Smooth muscle cell (in vitro differentiated cells): ENCODE results near the gene ATXN3. TPM values are rescaled to one million over a fixed set of nuclear protein-coding genes. Genes with fewer than 3 reads are reported as not detected.

ENCODE experiments used
- DNase-seq: peaks from one replicate; lab custom pipeline; 2025; ENCODE audit not compliant: unreplicated experiment; lab: John Stamatoyannopoulos, UW
- H2AFZ ChIP-seq: fragments of 200-600 bp; sonication (generic); 2 replicates; pipeline ENCODE4 v1.6.0; 2016; ENCODE audit warnings: antibody characterized with exemption, low read depth, mild to moderate bottlenecking
- H3F3A ChIP-seq: fragments of 200-600 bp; sonication (generic); 2 replicates; pipeline ENCODE4 v1.6.0; 2017; ENCODE audit warnings: antibody characterized with exemption, low read depth
- H3K27ac ChIP-seq: fragments of 200-600 bp; sonication (generic); 2 replicates; pipeline ENCODE4 v1.5.1; 2016; ENCODE audit warnings: low read depth, mild to moderate bottlenecking
- H3K27me3 ChIP-seq: fragments of 200-600 bp; sonication (generic); 2 replicates; pipeline ENCODE4 v1.6.1; 2016; ENCODE audit warnings: low read depth, mild to moderate bottlenecking
- H3K36me3 ChIP-seq: fragments of 200-600 bp; sonication (generic); 2 replicates; pipeline ENCODE4 v1.5.1; 2016; ENCODE audit warnings: low read depth
- H3K4me1 ChIP-seq: fragments of 200-600 bp; sonication (generic); 2 replicates; pipeline ENCODE4 v1.5.1; 2016; ENCODE audit warnings: low read depth
- H3K4me2 ChIP-seq: fragments of 200-600 bp; sonication (generic); 2 replicates; pipeline ENCODE4 v1.6.0; 2016; ENCODE audit warnings: mild to moderate bottlenecking
- H3K4me3 ChIP-seq: fragments of 200-600 bp; sonication (generic); 2 replicates; pipeline ENCODE4 v1.5.1; 2016; ENCODE audit warnings: mild to moderate bottlenecking
- H3K79me2 ChIP-seq: fragments of 200-600 bp; sonication (generic); 2 replicates; pipeline ENCODE4 v1.6.0; 2016; ENCODE audit warnings: low read depth, mild to moderate bottlenecking
- H3K9ac ChIP-seq: fragments of 200-600 bp; sonication (generic); 2 replicates; pipeline ENCODE4 v1.6.0; 2016; ENCODE audit warnings: low read depth
- H3K9me3 ChIP-seq: fragments of 200-600 bp; sonication (generic); replicated peaks from 2 replicates; pipeline ENCODE4 v1.5.1; 2016; ENCODE audit warnings: low read depth
- H4K20me1 ChIP-seq: fragments of 200-600 bp; sonication (generic); 2 replicates; pipeline ENCODE4 v1.6.0; 2016; ENCODE audit warnings: low read depth
- WGBS: methylation state at CpG from one replicate; pipeline ENCODE4 v1.1.7; 2016; ENCODE audit warnings: low lambda C conversion rate; 5-methylcytosine and 5-hydroxymethylcytosine counted together
- polyA plus RNA-seq: library from polyadenylated mRNA; unstranded; fragments of >200 nt; fragmentation: Nextera tagmentation; extraction: Ambion mirVana; gene quantifications from 2 replicates; pipeline ENCODE4 v1.2.1, GENCODE V29; 2016
- total RNA-seq: library from RNA; depleted of rRNA; stranded (reverse); fragments of >200 nt; gene quantifications from 2 replicates; pipeline ENCODE4 v1.2.3, GENCODE V29; 2014
- TF ChIP-seq, protein P1 (sequence below): fragments of 200-600 bp; sonication (generic); IDR thresholded peaks from 2 replicates; pipeline ENCODE4 v1.5.1; 2017; ENCODE audit warnings: borderline replicate concordance, mild to moderate bottlenecking, antibody characterized with exemption; ENCODE audit not compliant: insufficient read depth, poor library complexity, severe bottlenecking

Gene ATXN3
- total RNA-seq (21.7 and 52.3 TPM in 2 replicates), polyA plus RNA-seq (10.0 and 21.4 TPM in 2 replicates)

DNA sequence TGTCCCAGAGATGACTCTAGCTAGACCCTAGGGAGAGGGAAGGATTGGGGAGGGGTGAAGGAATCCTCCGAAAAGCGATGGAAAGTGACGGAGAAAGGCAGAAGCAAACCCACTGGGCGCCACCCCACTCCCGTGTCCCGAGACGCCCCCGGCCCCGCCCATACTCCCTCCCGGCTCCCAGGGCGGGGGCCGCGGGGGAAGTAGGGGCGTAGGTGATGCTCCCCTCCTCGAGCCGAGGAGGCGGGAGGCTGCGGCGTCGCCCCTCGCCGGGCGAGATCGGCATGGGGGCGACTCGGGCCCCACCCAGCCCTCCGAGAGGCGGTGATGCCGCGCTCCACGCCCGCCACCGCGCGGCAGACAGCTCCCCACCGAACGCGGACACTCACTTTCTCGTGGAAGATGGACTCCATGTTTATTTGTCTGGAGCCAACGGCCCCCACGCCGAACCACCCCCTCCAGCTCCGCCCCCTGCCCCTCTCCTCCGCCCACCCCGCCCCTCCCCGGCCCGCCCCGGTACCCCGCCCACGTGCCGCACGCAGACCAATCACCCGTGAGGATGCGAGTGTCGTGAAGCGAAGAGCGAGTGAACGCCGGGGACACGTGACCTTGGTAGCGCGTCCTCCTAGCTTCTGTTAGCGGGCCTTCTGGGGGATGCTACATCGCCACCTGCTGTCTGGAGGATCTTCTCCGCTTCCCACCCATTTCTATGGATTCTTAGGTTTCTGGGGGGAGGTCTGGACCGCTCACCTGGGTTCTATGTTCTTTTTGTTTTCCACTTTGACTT lies at the start of gene ATXN3:
TSS of gene ATXN3 (minus strand) at position 440 of the 784 bp plus-strand sequence. CDS start at position 410, 30 bp downstream.
- H2AFZ ChIP-seq = peak within 1 kb of the TSS; percentile 72
- H3K4me2 ChIP-seq = peak within 1 kb of the TSS; percentile 92
- H3K36me3 ChIP-seq = no peaks in the 10 kb centered on the region
- TF ChIP-seq, protein P1, sequence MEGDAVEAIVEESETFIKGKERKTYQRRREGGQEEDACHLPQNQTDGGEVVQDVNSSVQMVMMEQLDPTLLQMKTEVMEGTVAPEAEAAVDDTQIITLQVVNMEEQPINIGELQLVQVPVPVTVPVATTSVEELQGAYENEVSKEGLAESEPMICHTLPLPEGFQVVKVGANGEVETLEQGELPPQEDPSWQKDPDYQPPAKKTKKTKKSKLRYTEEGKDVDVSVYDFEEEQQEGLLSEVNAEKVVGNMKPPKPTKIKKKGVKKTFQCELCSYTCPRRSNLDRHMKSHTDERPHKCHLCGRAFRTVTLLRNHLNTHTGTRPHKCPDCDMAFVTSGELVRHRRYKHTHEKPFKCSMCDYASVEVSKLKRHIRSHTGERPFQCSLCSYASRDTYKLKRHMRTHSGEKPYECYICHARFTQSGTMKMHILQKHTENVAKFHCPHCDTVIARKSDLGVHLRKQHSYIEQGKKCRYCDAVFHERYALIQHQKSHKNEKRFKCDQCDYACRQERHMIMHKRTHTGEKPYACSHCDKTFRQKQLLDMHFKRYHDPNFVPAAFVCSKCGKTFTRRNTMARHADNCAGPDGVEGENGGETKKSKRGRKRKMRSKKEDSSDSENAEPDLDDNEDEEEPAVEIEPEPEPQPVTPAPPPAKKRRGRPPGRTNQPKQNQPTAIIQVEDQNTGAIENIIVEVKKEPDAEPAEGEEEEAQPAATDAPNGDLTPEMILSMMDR = peak; percentile 59
- H3K9ac ChIP-seq = peak within 1 kb of the TSS; percentile 73
- H4K20me1 ChIP-seq = peaks cover 27% of the 10 kb centered on the region
- peak within 1 kb of the TSS; percentile 87 for H3K4me3 ChIP-seq
- H3K79me2 ChIP-seq = peaks cover 42% of the 10 kb centered on the region
- 4% methylated on average over 34 of the region's 66 CpGs for WGBS
- H3K27ac ChIP-seq = peak within 1 kb of the TSS; percentile 79
- H3K27me3 ChIP-seq = no peaks in the 10 kb centered on the region
- H3K4me1 ChIP-seq = peaks cover 6% of the 10 kb centered on the region
- peak; percentile 93 for DNase-seq
- H3K9me3 ChIP-seq = no peaks in the 10 kb centered on the region
- H3F3A ChIP-seq = peaks cover 6% of the 10 kb centered on the region

DNA sequence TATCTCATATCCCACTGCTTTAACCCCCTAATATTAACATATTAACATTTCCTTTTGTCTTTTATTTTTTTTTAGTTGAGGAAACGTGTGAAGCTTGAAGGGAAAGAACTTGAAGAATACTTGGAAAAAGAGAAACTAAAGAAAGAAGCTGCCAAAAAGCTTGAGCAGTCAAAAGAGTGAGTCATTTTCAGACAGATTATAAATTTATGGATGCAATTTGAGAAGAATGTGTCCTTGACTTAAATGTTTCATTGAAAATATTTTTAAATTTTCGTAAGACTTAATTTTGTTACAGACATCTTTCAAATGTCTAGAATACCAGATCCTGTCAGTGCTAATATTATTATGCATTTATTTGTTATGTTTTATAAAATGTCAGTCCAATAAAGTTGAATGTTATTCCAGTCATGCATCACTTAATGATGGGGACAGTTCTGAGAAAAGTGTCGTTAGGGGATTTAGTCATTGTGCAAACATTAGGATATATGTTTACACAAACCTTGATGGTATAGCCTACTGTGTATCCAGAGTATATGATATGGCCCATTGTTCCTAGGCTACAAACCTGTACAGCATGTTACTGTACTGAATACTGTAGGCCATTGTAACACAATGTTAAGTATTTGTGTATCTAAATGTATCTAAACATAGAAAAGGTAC lies 48.0 kb upstream of the ATXN3 start:
- Histone ChIP-seq H3K9me3 (no peaks in the 10 kb centered on the region), H3F3A (no peaks in the 10 kb centered on the region), H3K4me1 (no peaks in the 10 kb centered on the region), H2AFZ (no peak overlapping the region), H3K9ac (no peak overlapping the region), H3K4me3 (no peak overlapping the region), H3K79me2 (no peaks in the 10 kb centered on the region), H3K36me3 (peaks cover 28% of the 10 kb centered on the region), H3K27me3 (no peaks in the 10 kb centered on the region), H4K20me1 (no peaks in the 10 kb centered on the region), H3K4me2 (no peak overlapping the region), H3K27ac (no peak overlapping the region)
- 90% methylated on average over 3 of the region's 3 CpGs for WGBS
- TF ChIP-seq, protein P1 = no peak
- DNase-seq = no peak

DNA sequence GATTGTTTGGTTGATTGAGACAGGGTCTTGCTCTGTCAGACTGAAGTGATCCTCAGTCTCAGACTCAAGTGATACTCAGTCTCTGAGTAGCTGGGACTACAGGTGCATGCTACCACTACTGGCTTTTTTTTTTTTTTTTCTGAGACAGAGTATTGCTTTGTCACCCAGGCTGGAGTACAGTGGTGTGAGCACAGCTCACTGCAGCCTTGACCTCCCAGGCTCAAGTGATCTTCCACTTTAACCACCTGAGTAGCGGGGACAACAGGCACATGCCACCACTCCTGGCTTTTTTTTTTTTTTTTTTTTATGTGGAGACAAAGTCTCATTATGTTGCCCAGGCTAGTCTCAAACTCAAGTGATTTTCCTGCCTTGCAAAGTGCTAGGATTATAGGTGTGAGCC lies 47.2 kb upstream of the ATXN3 start:
- no peak overlapping the region for H3K27ac ChIP-seq
- H3K27me3 ChIP-seq = no peaks in the 10 kb centered on the region
- no peaks in the 10 kb centered on the region for H3F3A ChIP-seq
- H2AFZ ChIP-seq = no peak overlapping the region
- DNase-seq = no peak
- H3K4me1 ChIP-seq = no peaks in the 10 kb centered on the region
- no peak overlapping the region for H3K9ac ChIP-seq
- no peaks in the 10 kb centered on the region for H3K79me2 ChIP-seq
- WGBS = 85% methylated on average over 1 of the region's 1 CpG
- no peak overlapping the region for H3K4me3 ChIP-seq
- peaks cover 32% of the 10 kb centered on the region for H3K36me3 ChIP-seq
- H4K20me1 ChIP-seq = no peaks in the 10 kb centered on the region
- TF ChIP-seq, protein P1 = no peak
- no peaks in the 10 kb centered on the region for H3K9me3 ChIP-seq
- H3K4me2 ChIP-seq = no peak overlapping the region
